Nephron progenitor cell (in vitro differentiated cells): ENCODE measurements around the gene DCANP1.

Experiments
- DNase-seq: peaks from one replicate; pipeline ENCODE4 v3.0.0; 2021
- H3K27ac Mint-ChIP-seq: 2 replicates; pipeline ENCODE4 v1.8.0; 2021; ENCODE audit warnings: mild to moderate bottlenecking, moderate library complexity, mixed read lengths
- H3K27me3 Mint-ChIP-seq: 2 replicates; pipeline ENCODE4 v1.8.0; 2021; ENCODE audit warnings: mild to moderate bottlenecking, low read depth, mixed read lengths; ENCODE audit not compliant: poor library complexity
- H3K36me3 Mint-ChIP-seq: 2 replicates; pipeline ENCODE4 v1.8.0; 2021; ENCODE audit warnings: low read depth, mixed read lengths
- H3K4me1 Mint-ChIP-seq: 2 replicates; pipeline ENCODE4 v1.8.0; 2021; ENCODE audit warnings: mixed read lengths
- H3K4me3 Mint-ChIP-seq: 2 replicates; pipeline ENCODE4 v1.8.0; 2021; ENCODE audit warnings: mild to moderate bottlenecking, moderate library complexity, mixed read lengths
- H3K9me3 Mint-ChIP-seq: 2 replicates; pipeline ENCODE4 v1.8.0; 2021; ENCODE audit warnings: mild to moderate bottlenecking, moderate library complexity, mixed read lengths
- CTCF ChIP-seq: fragments of 200-600 bp; sonication (generic); IDR thresholded peaks from 2 replicates; pipeline ENCODE4 v1.5.0; 2021; ENCODE audit warnings: antibody characterized with exemption

Gene DCANP1

GRCh38 chr5:135434591-135435466 is 12.3 kb downstream of the DCANP1 start:
- H3K4me1 Mint-ChIP-seq: peaks cover 70% of the 10 kb centered on the region
- no peaks in the 10 kb centered on the region for H3K36me3 Mint-ChIP-seq
- H3K27ac Mint-ChIP-seq: no peak overlapping the region
- H3K4me3 Mint-ChIP-seq: no peak overlapping the region
- no peak for TF ChIP-seq CTCF
- no peaks in the 10 kb centered on the region for H3K27me3 Mint-ChIP-seq
- H3K9me3 Mint-ChIP-seq: no peaks in the 10 kb centered on the region
- no peak for DNase-seq

- no peak overlapping the region for H3K4me3 Mint-ChIP-seq
- peaks cover 3% of the 10 kb centered on the region for H3K27me3 Mint-ChIP-seq
- H3K27ac Mint-ChIP-seq: peak overlapping the region; percentile 29
- no peak for DNase-seq
- H3K9me3 Mint-ChIP-seq: peaks cover 8% of the 10 kb centered on the region
- peaks cover 7% of the 10 kb centered on the region for H3K36me3 Mint-ChIP-seq
- TF ChIP-seq CTCF: no peak
- H3K4me1 Mint-ChIP-seq: peaks cover 69% of the 10 kb centered on the region
Measured at GRCh38 chr5:135433681-135434426, 13.3 kb downstream of the DCANP1 start.

- peaks cover 24% of the 10 kb centered on the region for H3K9me3 Mint-ChIP-seq
- peaks cover 15% of the 10 kb centered on the region for H3K36me3 Mint-ChIP-seq
- H3K27ac Mint-ChIP-seq: no peak overlapping the region
- H3K27me3 Mint-ChIP-seq: peaks cover 4% of the 10 kb centered on the region
- H3K4me1 Mint-ChIP-seq: peaks cover 52% of the 10 kb centered on the region
- TF ChIP-seq CTCF: no peak
- no peak overlapping the region for H3K4me3 Mint-ChIP-seq
- DNase-seq: no peak
Measured at GRCh38 chr5:135432113-135432512, 15.0 kb downstream of the DCANP1 start.

GRCh38 chr5:135430135-135430437 is 17.1 kb downstream of the DCANP1 start:
- Mint-ChIP-seq H3K27me3 (peaks cover 4% of the 10 kb centered on the region), H3K4me1 (peaks cover 35% of the 10 kb centered on the region), H3K27ac (peak overlapping the region; percentile 71), H3K9me3 (peaks cover 30% of the 10 kb centered on the region), H3K4me3 (no peak overlapping the region), H3K36me3 (peaks cover 15% of the 10 kb centered on the region)
- no peak for DNase-seq
- no peak for TF ChIP-seq CTCF

- Mint-ChIP-seq H3K36me3 (peaks cover 15% of the 10 kb centered on the region), H3K4me1 (peaks cover 30% of the 10 kb centered on the region), H3K27ac (peak overlapping the region; percentile 71), H3K27me3 (peaks cover 4% of the 10 kb centered on the region), H3K4me3 (no peak overlapping the region), H3K9me3 (peaks cover 30% of the 10 kb centered on the region)
- DNase-seq: no peak
- no peak for TF ChIP-seq CTCF
Measured at GRCh38 chr5:135429301-135430134, 17.6 kb downstream of the DCANP1 start.
